NCI-H345 (cell line): ENCODE data around the gene MAP1LC3B2.

Experiments
- DNase-seq: peaks from one replicate; lab custom pipeline; 2025; lab: John Stamatoyannopoulos, UW

MAP1LC3B2 gene

DNA sequence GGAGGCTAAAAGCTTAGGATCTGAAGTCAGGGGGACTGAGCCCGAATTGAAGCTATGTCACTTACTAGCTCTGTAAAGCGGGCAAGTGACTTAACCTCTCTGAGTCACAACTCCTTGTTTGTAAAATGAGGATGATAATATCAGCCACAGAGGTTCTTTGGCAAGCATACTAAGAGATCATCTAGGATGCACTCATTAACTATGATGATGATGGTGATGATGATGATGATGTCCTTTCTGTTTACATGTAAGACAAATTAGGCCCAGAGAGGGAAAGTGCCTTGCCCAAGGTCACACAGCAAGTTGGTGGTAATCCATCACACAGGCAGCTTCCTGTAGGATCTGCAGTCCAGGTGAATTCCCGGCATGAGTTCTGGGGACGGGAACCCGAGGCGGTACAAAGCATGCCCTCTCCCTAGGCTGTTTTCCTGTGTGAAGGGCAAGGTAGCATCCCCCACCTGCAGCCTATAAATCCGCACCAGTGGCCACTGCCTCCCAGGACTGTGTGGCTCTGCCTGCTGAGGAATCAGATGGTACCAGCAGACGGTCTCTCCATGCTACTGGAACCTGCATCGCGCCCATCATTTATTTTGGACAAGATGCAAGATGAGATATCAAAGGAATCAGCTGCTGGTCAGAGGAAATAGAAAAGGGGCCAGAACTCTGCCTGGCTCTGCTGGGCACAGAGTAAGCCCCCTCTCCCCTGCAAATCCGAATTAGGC, 55.2 kb downstream of the MAP1LC3B2 start:
- DNase-seq, result no peak

DNA sequence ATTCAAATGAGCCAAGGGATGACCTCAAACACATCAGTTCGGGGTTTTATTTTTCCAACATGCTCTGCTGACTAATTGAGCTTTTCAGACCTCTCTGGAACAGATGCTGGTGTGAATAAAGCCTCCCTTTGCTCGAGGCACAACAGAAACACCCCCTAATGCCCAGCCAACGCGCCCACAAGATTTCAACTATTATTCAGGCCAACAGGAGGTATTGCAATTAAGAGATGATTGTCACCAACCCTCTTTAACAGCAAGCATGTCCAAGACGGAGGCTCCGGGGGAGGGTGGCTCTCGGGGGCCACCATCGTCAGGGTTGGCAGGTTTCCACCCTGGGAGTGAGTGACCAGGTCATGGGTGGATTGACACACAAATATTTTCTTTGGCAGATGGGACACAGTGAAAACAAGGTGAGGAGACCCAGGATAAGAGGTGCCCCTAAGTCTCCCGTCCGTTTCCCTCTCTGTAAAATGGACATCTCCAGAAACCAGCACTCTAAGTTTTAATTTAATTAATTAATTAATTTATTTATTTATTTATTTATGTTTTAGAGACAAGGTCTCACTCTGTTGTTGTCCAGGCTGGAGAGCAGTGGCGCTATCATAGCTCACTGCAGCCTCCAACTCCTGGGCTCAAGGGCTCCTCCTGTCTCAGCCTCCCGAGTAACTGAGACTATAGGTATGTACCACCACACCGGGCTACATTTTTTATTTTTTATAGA, 56.1 kb downstream of the MAP1LC3B2 start:
- DNase-seq, result no peak

DNA sequence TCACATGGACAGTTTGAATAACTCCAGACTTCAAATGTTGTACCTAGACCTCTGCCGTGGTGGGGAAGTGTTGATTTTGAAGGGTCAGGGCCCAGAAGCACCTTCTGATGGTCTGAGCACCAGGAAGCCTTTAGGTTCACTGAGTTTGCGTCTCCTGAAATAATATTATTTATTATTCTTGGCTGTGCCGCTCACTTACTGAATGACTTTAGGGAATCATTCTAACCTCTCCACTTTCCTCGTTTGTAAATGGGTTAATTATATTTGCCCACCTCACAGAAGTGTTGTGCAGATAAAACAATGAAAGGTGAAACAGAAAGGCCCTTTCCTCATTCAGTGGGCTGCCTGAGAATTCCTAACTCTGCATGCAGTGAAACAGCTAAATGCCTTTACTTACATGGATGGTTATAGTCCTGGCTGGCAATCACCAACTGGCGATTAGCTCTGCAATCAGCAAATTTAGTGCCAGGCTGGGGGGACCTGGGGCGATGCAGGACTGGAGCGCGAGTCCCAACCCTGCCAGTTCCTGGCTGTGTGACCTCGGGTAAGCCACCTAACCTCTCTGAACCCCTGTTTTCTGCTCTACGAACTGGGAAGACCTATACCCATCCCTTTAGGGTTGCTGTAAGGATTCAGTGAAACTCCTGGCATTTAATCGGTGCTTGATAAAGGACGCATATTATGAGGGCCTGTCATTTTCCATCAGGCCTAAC, 57.5 kb downstream of the MAP1LC3B2 start:
- no peak for DNase-seq

DNA sequence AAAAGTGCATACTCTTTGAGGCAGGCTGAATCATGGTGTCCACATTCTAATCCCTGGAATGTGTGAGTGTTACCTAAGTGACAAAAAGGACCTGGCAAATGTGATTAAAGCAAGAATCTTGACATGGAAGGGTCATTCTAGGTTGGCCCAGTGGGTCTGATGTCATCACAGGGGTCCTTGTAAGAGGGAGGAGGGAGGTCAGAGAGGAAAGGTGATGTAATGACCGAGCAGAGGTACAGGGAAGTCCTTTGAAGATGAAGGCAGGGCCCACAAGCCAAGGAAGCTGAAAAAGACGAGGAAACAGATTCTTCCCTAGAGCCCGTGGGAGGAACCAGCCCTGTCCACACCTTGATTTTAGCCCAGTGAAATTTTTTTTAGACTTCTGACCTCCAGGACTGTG, 60.1 kb downstream of the MAP1LC3B2 start:
- no peak for DNase-seq

DNA sequence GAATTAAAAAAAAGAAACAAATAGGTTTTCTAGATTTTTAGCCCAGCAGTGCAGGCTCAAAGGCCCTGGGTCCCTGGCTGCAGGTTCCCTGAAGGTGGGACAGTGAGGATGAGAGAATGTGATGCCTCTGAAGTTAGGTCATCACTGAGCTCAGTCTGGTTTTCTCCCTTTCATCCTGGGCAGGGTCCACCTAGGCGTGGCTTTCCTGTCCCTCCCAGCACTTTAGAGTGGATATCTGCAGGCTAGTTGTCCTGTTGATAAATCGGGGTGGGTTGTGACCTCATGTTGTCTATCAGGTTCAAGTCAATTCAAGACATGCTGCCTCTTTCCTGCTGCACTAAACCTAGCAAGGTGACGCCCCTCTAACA, 60.9 kb downstream of the MAP1LC3B2 start:
- no peak for DNase-seq

DNA sequence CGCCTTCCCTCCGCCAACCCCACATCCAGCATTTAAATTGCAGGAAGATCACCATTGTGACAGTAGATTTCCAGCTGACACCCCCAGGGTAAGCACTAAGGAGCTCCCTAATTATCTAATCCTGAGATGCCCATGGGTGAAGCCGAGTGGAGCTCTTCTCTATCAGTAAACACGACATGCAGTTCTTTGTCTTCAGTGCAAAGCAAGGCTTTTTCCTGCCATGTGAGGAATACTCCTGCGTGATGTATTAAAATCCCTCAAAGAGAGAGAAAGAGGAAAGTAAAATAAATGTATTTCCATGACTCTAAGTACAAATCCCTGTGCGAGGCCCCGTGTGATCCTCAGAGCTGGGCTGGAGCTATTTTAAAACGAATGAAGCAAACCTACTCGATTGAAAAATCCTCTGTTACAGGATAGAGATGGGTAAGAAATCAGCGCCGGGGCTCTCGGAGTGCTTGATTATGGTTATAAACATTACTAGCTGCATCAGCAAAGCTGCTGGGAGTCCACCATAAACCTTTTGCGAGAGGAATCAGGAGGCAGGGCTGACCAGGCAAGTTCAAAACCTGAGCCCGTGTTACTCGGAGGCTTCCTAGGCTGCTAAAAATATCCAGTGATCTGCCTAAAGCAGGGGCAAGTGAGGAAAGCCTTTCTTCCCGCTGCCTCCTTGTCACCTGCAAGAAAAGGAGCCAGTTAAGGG, 61.5 kb downstream of the MAP1LC3B2 start:
- DNase-seq, result no peak

DNA sequence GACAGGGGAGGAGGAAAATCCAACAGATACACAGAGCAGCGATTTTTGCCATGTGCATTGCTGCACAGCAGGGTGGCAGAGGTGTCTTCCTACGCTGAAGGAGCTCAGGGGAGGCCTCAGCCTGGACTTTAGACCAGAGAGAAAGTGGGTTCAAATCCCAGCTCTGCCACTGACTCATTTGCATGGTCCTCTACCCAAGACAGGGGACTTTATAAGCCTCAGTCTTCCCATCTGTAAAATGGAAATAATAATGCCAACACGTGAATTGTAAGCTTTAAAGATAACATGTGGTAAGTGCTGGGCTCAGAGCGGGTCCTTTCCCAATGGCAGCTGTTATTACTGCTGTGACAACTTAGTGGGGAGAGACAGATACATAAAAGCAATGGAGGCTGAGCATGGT, 62.0 kb downstream of the MAP1LC3B2 start:
- no peak for DNase-seq

DNA sequence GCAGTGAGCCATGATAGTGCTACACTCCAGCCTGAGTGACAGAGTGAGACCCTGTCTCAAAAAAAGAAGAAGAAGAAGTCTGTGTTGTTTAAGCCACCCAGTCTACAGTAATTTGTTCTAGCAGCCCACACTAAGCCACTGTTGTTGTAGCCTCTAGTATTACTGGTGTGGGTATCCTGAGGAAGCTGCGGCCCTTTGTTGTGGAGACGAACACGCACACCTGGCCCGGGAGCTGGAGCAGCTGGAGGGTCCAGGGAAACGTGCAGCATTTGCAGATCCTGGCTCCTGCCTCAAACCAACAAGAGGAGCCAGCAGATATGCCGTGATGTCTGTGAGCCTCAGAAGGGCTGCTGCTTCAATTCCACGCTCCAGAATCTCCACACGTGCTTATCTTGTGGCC, 65.3 kb downstream of the MAP1LC3B2 start:
- DNase-seq, result no peak

DNA sequence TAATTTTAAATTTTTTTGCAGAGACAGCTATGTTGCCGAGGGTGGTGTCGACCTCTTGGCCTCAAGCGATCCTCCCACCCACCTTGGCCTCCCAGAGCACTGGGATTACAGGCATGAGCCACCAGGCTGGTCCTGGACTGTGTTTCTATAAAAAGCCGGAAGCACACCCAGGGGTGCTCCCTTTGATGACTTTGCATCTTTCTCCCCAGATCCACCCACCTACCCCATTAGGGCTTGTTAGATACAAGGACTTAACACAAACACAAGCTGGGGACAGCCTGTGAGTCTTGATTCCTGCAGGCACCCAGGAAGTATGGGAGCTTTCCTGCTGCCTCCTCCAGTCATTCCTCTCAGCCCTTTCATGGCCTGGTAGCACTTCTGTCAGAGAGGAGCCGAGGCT, 67.0 kb downstream of the MAP1LC3B2 start:
- DNase-seq, result no peak
